K562 (cell line): ENCODE data around the gene CRNKL1. TPM values are rescaled to one million over a fixed set of nuclear protein-coding genes. Genes with fewer than 3 reads are reported as not detected.
A peak's percentile ranks its signal among the peaks of the same experiment; 100 is the strongest.

Source experiments
- ATAC-seq: fragments of 200-7000 bp; cut with Tn5 transposase; 3 replicates; pipeline ENCODE4 v1.9.1; 2020; ENCODE audit warnings: moderate library complexity
- BruUV-seq: library from RNA; stranded (reverse); fragments of 400-500 nt; replicated peaks from 2 replicates; lab custom pipeline; 2021; lab: Mats Ljungman, UMichigan
- CTCF ChIA-PET: fragments of 300-600 bp; formaldehyde crosslinking; extraction: SDS; loops from one replicate; lab custom pipeline; 2021; ENCODE audit warnings: low intra/inter-chr PET ratio; lab: Yijun Ruan, JAX
- POLR2A ChIA-PET: fragments of 300-600, 350-650 bp; sonication (Branson Sonifier 250); formaldehyde crosslinking; extraction: SDS; loops from one replicate; lab custom pipeline; 2021; ENCODE audit warnings: antibody characterized with exemption, inconsistent platforms; lab: Yijun Ruan, JAX
- DNase-seq, 4 experiments: peaks; one replicate each; pipeline versions ENCODE4 v3.0.0 to v3.0.0-alpha.2; 2011 to 2018; ENCODE audit warnings: low spot score in 3 of 4, mixed read lengths in 3 of 4; ENCODE audit errors: extremely low read depth in 1 of 4
- FAIRE-seq: peaks from 2 replicates; lab custom pipeline; 2011; peaks lifted over from hg19 to GRCh38; lab: Jason Lieb, UNC
- H2AFZ ChIP-seq: 2 replicates; pipeline ENCODE4 v1.6.0; 2011; ENCODE audit warnings: low read depth, low read length, control low read depth, inconsistent platforms
- H3K27ac ChIP-seq: fragments of 200-600 bp; 3 replicates; pipeline ENCODE4 v1.8.0; 2011; ENCODE audit warnings: low read depth, mild to moderate bottlenecking, control low read depth, inconsistent platforms, low read length, moderate library complexity, mixed read lengths; ENCODE audit errors: extremely low read depth
- H3K27me3 ChIP-seq, 2 experiments: fragments of 300-600 bp in 1 of 2; 2 replicates in 1 of 2; 3 replicates in 1 of 2; pipeline versions ENCODE4 v1.6.0 to v1.8.0; 2011; ENCODE audit warnings: inconsistent platforms in 2 of 2, low read length in 2 of 2, mild to moderate bottlenecking in 1 of 2, mixed read lengths in 1 of 2, moderate library complexity in 1 of 2; ENCODE audit not compliant: control insufficient read depth in 2 of 2, insufficient read depth in 2 of 2
- H3K36me3 ChIP-seq: fragments of 300-600 bp; 3 replicates; pipeline ENCODE4 v1.8.0; 2011; ENCODE audit warnings: mild to moderate bottlenecking, low read length, inconsistent platforms; ENCODE audit not compliant: control insufficient read depth, insufficient read depth
- H3K4me1 ChIP-seq, 2 experiments: fragments of 200-600 bp in 1 of 2; replicated peaks in 1 of 2; 2 replicates in 1 of 2; 3 replicates in 1 of 2; pipeline versions ENCODE4 v1.5.1 to v1.8.0; 2011; ENCODE audit warnings: inconsistent platforms in 2 of 2, low read length in 2 of 2, mild to moderate bottlenecking in 1 of 2, mixed read lengths in 1 of 2, moderate library complexity in 1 of 2; ENCODE audit not compliant: control insufficient read depth in 2 of 2, insufficient read depth in 2 of 2
- H3K4me2 ChIP-seq: 2 replicates; pipeline ENCODE4 v1.6.1; 2011; ENCODE audit warnings: low read length, control low read depth, inconsistent platforms, mixed read lengths; ENCODE audit not compliant: insufficient read depth
- H3K4me3 ChIP-seq: fragments of 200-600 bp; sonication (generic), shearing (Covaris generic); 2 replicates; pipeline ENCODE4 v1.5.1; 2016; ENCODE audit warnings: control low read depth, inconsistent platforms
- H3K79me2 ChIP-seq: fragments of 200-600 bp; 3 replicates; pipeline ENCODE4 v1.8.0; 2011; ENCODE audit warnings: low read length, inconsistent platforms; ENCODE audit not compliant: control insufficient read depth, insufficient read depth
- H3K9ac ChIP-seq, 2 experiments: 2 replicates each; pipeline versions ENCODE4 v1.6.0 to v1.6.1; 2011; ENCODE audit warnings: low read depth in 2 of 2, low read length in 2 of 2, control low read depth in 1 of 2, inconsistent platforms in 1 of 2, mild to moderate bottlenecking in 1 of 2, mixed read lengths in 1 of 2; ENCODE audit not compliant: insufficient read depth in 1 of 2
- H3K9me1 ChIP-seq: one replicate; pipeline ENCODE4 v1.6.0; 2011; ENCODE audit warnings: inconsistent platforms, mild to moderate bottlenecking, low read length, moderate library complexity; ENCODE audit not compliant: control insufficient read depth, insufficient read depth
- H3K9me3 ChIP-seq: replicated peaks from 2 replicates; pipeline ENCODE4 v1.5.1; 2011; ENCODE audit warnings: low read depth, low read length, inconsistent platforms; ENCODE audit not compliant: control insufficient read depth, insufficient read depth
- H4K20me1 ChIP-seq: replicated peaks from 2 replicates; pipeline ENCODE4 v1.6.1; 2011; ENCODE audit warnings: low read length, inconsistent platforms, mixed read lengths; ENCODE audit not compliant: control insufficient read depth, insufficient read depth
- ARID1B ChIP-seq: fragments of 450-650 bp; IDR thresholded peaks from 2 replicates; pipeline ENCODE4 v1.6.1; 2016; ENCODE audit warnings: antibody characterized with exemption, mild to moderate bottlenecking, inconsistent platforms
- BHLHE40 ChIP-seq: IDR thresholded peaks from 2 replicates; pipeline ENCODE4 v1.6.1; 2011; ENCODE audit warnings: low read length, improper control_type of control experiment
- C11orf30 ChIP-seq: fragments of 450-650 bp; IDR thresholded peaks from 2 replicates; pipeline ENCODE4 v1.6.1; 2016; ENCODE audit warnings: low read depth, mild to moderate bottlenecking
- ETV1 ChIP-seq: fragments of 450-650 bp; conservative IDR thresholded peaks from 2 replicates; pipeline ENCODE4 v1.6.1; 2016; ENCODE audit warnings: missing genetic modification characterization, control low read depth, low read depth, missing compliant biosample characterization
- MAFG ChIP-seq: fragments of 450-650 bp; conservative IDR thresholded peaks from 2 replicates; pipeline ENCODE4 v1.6.1; 2016; ENCODE audit warnings: missing genetic modification characterization, missing compliant biosample characterization
- MAFK ChIP-seq: IDR thresholded peaks from 2 replicates; pipeline ENCODE4 v1.6.1; 2011; ENCODE audit warnings: low read length, improper control_type of control experiment
- RAD51 ChIP-seq: fragments of 450-650 bp; IDR thresholded peaks from 2 replicates; pipeline ENCODE4 v1.7.1; 2016; ENCODE audit warnings: low read depth, mild to moderate bottlenecking, borderline replicate concordance
- RBM15 ChIP-seq: fragments of 200-400 bp; formaldehyde crosslinking; IDR thresholded peaks from 2 replicates; pipeline ENCODE4 v1.6.1; 2018; ENCODE audit warnings: mild to moderate bottlenecking, low read length, moderate library complexity; ENCODE audit not compliant: insufficient read depth
- SP2 ChIP-seq: IDR thresholded peaks from 2 replicates; pipeline ENCODE4 v1.6.1; 2011; ENCODE audit warnings: mild to moderate bottlenecking, low read depth, low read length, moderate library complexity; ENCODE audit not compliant: poor library complexity, severe bottlenecking; ENCODE audit errors: extremely low read depth
- USF2 ChIP-seq: sonication (generic); formaldehyde crosslinking; IDR thresholded peaks from 2 replicates; pipeline ENCODE4 v1.5.0; 2020; ENCODE audit warnings: missing genetic modification reagents
- ZNF316 ChIP-seq: fragments of 450-650 bp; IDR thresholded peaks from 2 replicates; pipeline ENCODE4 v1.6.1; 2016
- WGBS: fragments of 100-300 bp; shearing (Covaris generic); methylation state at CpG from one replicate; pipeline ENCODE4 v1.1.6; 2016; ENCODE audit warnings: low coverage, mixed read lengths; ENCODE audit not compliant: insufficient coverage; ENCODE audit errors: missing lambda C conversion rate; 5-methylcytosine and 5-hydroxymethylcytosine counted together
- in situ Hi-C: fragments of 300-500 bp; cut with MboI; formaldehyde crosslinking; loops from 4 replicates; pipeline ENCODE4 v1.15.0; 2018; ENCODE audit warnings: inconsistent platforms, mixed read lengths
- intact Hi-C: fragments of 100-400 bp; cut with micrococcal nuclease; formaldehyde crosslinking; loops from 2 replicates; pipeline ENCODE4 v1.14.2; 2022
- polyA plus RNA-seq, 8 experiments: library from polyadenylated mRNA; depleted of rRNA in 4 of 8; stranded (reverse) in 5 of 8; unstranded in 3 of 8; fragments of >200 nt; fragmentation: Nextera tagmentation in 2 of 8; fragmentation: Illumina TruSeq in 1 of 8; extraction: Ambion mirVana in 2 of 8; extraction: Trizol in 1 of 8; gene quantifications; 2 replicates each; pipeline versions ENCODE4 v1.2.1 to v1.2.3, GENCODE V29; 2011 to 2014; ENCODE audit warnings: inconsistent platforms in 1 of 8, missing spikeins in 1 of 8
- total RNA-seq, 7 experiments: library from RNA; depleted of rRNA in 6 of 7; stranded (reverse); fragments of >200 nt in 6 of 7; fragmentation: Illumina TruSeq in 2 of 7; extraction: Trizol in 2 of 7; gene quantifications; 2 replicates each; pipeline versions ENCODE4 v1.2.1 to v1.2.3, GENCODE V29; 2011 to 2021; ENCODE audit warnings: low replicate concordance in 1 of 7
- TF ChIP-seq, protein P1 (sequence below): fragments of 450-650 bp; formaldehyde crosslinking; IDR thresholded peaks from 2 replicates; pipeline ENCODE4 v1.4.0; 2020; ENCODE audit warnings: mild to moderate bottlenecking, mixed read lengths
- TF ChIP-seq, protein P2 (sequence below): sonication (generic); formaldehyde crosslinking; IDR thresholded peaks from 2 replicates; pipeline ENCODE4 v1.9.0; 2022; ENCODE audit warnings: mild to moderate bottlenecking, missing genetic modification reagents

Gene CRNKL1
- total and polyA plus RNA-seq, 9 of the 15 experiments (the other 6 are each of a cell fraction or from before 2014, with no cell fraction given) = 8.1 to 17.0 (median 11.7) TPM

GRCh38 chr20:19992996-19993908 is 59.0 kb downstream of the CRNKL1 start:
- CTCF ChIA-PET = interaction anchor here (0.6 kb wide), 1 partner anchor 1319 kb away, joined by 3 read pairs; no protein-coding TSS in a partner anchor
- Histone ChIP-seq H3K36me3 (no peaks in the 10 kb centered on the region), H3K9me1 (no peaks in the 10 kb centered on the region), H2AFZ (no peak overlapping the region), H3K4me2 (no peak overlapping the region), H3K27me3 (peaks cover 4 to 7% of the 10 kb centered on the region in 2 experiments; a peak in 1 of 5 replicates), H3K27ac (no peak overlapping the region), H3K4me1 (no peaks in the 10 kb centered on the region), H3K9me3 (no peaks in the 10 kb centered on the region), H3K4me3 (no peak overlapping the region), H3K79me2 (no peaks in the 10 kb centered on the region), H4K20me1 (no peaks in the 10 kb centered on the region), H3K9ac (no peak overlapping the region)
- FAIRE-seq (no peak), ATAC-seq (peak; percentile 67), DNase-seq (peak in 2 of 4 experiments; percentile 13 to 14)
- TF ChIP-seq ETV1 (tag) = no peak
- TF ChIP-seq USF2 (CRISPR knock-in tag) = peak; percentile 67
- TF ChIP-seq ZNF316 = peak; percentile 69
- TF ChIP-seq MAFK = peak; percentile 49
- peak; percentile 61 for TF ChIP-seq MAFG (tag)
- peak; percentile 72 for TF ChIP-seq C11orf30
- TF ChIP-seq, protein P1, sequence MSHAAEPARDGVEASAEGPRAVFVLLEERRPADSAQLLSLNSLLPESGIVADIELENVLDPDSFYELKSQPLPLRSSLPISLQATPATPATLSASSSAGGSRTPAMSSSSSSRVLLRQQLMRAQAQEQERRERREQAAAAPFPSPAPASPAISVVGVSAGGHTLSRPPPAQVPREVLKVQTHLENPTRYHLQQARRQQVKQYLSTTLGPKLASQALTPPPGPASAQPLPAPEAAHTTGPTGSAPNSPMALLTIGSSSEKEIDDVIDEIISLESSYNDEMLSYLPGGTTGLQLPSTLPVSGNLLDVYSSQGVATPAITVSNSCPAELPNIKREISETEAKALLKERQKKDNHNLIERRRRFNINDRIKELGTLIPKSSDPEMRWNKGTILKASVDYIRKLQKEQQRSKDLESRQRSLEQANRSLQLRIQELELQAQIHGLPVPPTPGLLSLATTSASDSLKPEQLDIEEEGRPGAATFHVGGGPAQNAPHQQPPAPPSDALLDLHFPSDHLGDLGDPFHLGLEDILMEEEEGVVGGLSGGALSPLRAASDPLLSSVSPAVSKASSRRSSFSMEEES (CRISPR knock-in tag) = 0 out of 2 replicates have a peak, but pooled peaks have one; percentile 17
- TF ChIP-seq ARID1B = no peak
- 0 out of 2 replicates have a peak, but pooled peaks have one; percentile 19 for TF ChIP-seq BHLHE40
- TF ChIP-seq SP2 = no peak
- TF ChIP-seq, protein P2, sequence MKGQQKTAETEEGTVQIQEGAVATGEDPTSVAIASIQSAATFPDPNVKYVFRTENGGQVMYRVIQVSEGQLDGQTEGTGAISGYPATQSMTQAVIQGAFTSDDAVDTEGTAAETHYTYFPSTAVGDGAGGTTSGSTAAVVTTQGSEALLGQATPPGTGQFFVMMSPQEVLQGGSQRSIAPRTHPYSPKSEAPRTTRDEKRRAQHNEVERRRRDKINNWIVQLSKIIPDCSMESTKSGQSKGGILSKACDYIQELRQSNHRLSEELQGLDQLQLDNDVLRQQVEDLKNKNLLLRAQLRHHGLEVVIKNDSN = peak; percentile 49
- TF ChIP-seq RAD51 = peak; percentile 59; the same call in 1 of the 2 replicates
- no peak for TF ChIP-seq RBM15
- 3% methylated on average over 9 of the region's 14 CpGs for WGBS
- intact Hi-C loops = loop anchor here (10.0 kb wide), 1 partner anchor 88 kb away; no protein-coding TSS in a partner anchor
- BruUV-seq = no TSS peak
- in situ Hi-C loops = no loop called here
- POLR2A ChIA-PET = no interaction called here
